Right lobe of liver (tissue), 4 donors: ENCODE results near the gene SRD5A2.

Experiments used
- CTCF ChIP-seq, 4 donors: fragments of 200-600 bp in 3 of 4; fragments of 450-650 bp in 1 of 4; IDR thresholded peaks; one replicate each; pipeline versions ENCODE4 v1.5.1 to v1.8.0; 2016 to 2022; ENCODE audit warnings: antibody characterized with exemption in 4 of 4, mild to moderate bottlenecking in 2 of 4
- POLR2A ChIP-seq: fragments of 450-650 bp; IDR thresholded peaks from one replicate; pipeline ENCODE4 v1.6.1; 2017; ENCODE audit warnings: antibody characterized with exemption, mild to moderate bottlenecking
- donor health status: DM: no; HTN: no; CAD: no.
- donor health status: DM: no; HTN: no; CAD: no.
- donor health status: DM: no; HTN: yes; CAD: no.

GRCh38 chr2:31523871-31524492, 56.8 kb downstream of the SRD5A2 start:
- peak; percentile 51 to 82 (median 66) for TF ChIP-seq CTCF (IDR thresholded peaks at IDR 0.05)
- no peak for TF ChIP-seq POLR2A
